AG10803 (cell line): ENCODE data around the gene AGT.
A peak's percentile ranks its signal among the peaks of the same experiment; 100 is the strongest.
"Not testable (repeated sequence)": the region's sequence is repeated elsewhere in the genome, so short reads cannot be mapped to it uniquely, and the experiment has no call there.

Source experiments
- DNase-seq: peaks from one replicate; pipeline ENCODE4 v3.0.0; 2010; ENCODE audit warnings: low read depth
- H3K4me3 ChIP-seq: 2 replicates; pipeline ENCODE4 v1.5.1; 2011; ENCODE audit warnings: mild to moderate bottlenecking, low read length, control low read depth
- CTCF ChIP-seq: conservative IDR thresholded peaks from 2 replicates; pipeline ENCODE4 v1.5.1; 2011; ENCODE audit warnings: mild to moderate bottlenecking, low read length, control low read depth, inconsistent platforms

Gene AGT

GRCh38 chr1:230725256-230726012 is 11.5 kb upstream of the AGT start:
- no peak overlapping the region for H3K4me3 ChIP-seq
- no peak for TF ChIP-seq CTCF
- DNase-seq = no peak

- not testable (repeated sequence) for DNase-seq, H3K4me3 ChIP-seq
These were observed 8.1 kb upstream of the AGT start for GRCh38 chr1:230721849-230722522.

- H3K4me3 ChIP-seq = no peak overlapping the region
- TF ChIP-seq CTCF = no peak
- DNase-seq = peak; percentile 3
These were observed 3.3 kb upstream of the AGT start for GRCh38 chr1:230717251-230717650.

- DNase-seq, H3K4me3 ChIP-seq: not testable (repeated sequence)
These were observed 2.5 kb upstream of the AGT start for GRCh38 chr1:230716453-230716852.

GRCh38 chr1:230715510-230715909 is 1.6 kb upstream of the AGT start:
- H3K4me3 ChIP-seq = no peak overlapping the region
- no peak for DNase-seq
- TF ChIP-seq CTCF = no peak

GRCh38 chr1:230713547-230713914 is 391 bp downstream of the AGT start:
- DNase-seq = no peak
- peak overlapping the region; percentile 13 for H3K4me3 ChIP-seq
- no peak for TF ChIP-seq CTCF

GRCh38 chr1:230713138-230713537 is 784 bp downstream of the AGT start:
- no peak for TF ChIP-seq CTCF
- no peak overlapping the region for H3K4me3 ChIP-seq
- no peak for DNase-seq

GRCh38 chr1:230712470-230712942 is 1.4 kb downstream of the AGT start:
- no peak for DNase-seq
- no peak for TF ChIP-seq CTCF
- H3K4me3 ChIP-seq = no peak overlapping the region
